Effector memory CD8-positive, alpha-beta T cell (primary cell): ENCODE data around the gene TSR3.
A peak's percentile ranks its signal among the peaks of the same experiment; 100 is the strongest.

Experiments
- ATAC-seq: fragments of 150-1000 bp; cut with Tn5 transposase; replicated peaks from 2 replicates; pipeline ENCODE4 v1.10.0; 2021; ENCODE audit warnings: mild to moderate bottlenecking, moderate library complexity
- DNase-seq, 3 experiments: peaks; one replicate each; pipeline ENCODE4 v3.0.0; 2021
- H3K27ac Mint-ChIP-seq, 2 donors: one replicate each; pipeline ENCODE4 v1.8.0; 2022; ENCODE audit warnings: mild to moderate bottlenecking in 2 of 2, mixed read lengths in 2 of 2, moderate library complexity in 2 of 2
- H3K27me3 Mint-ChIP-seq, 2 donors: one replicate each; pipeline ENCODE4 v1.8.0; 2022; ENCODE audit warnings: mixed read lengths in 2 of 2
- H3K36me3 Mint-ChIP-seq: one replicate; pipeline ENCODE4 v1.8.0; 2022; ENCODE audit warnings: mild to moderate bottlenecking, moderate library complexity, mixed read lengths; ENCODE audit not compliant: insufficient read depth
- H3K4me1 Mint-ChIP-seq, 2 donors: one replicate each; pipeline ENCODE4 v1.8.0; 2022; ENCODE audit warnings: low read depth in 2 of 2, mixed read lengths in 2 of 2
- H3K4me3 Mint-ChIP-seq, 2 donors: one replicate each; pipeline ENCODE4 v1.8.0; 2022; ENCODE audit warnings: mild to moderate bottlenecking in 2 of 2, mixed read lengths in 2 of 2, moderate library complexity in 2 of 2
- H3K9me3 Mint-ChIP-seq, 2 donors: one replicate each; pipeline ENCODE4 v1.8.0; 2022; ENCODE audit warnings: mixed read lengths in 2 of 2
- total RNA-seq, 9 experiments: gene quantifications; one replicate each; lab custom pipeline; 2026; lab: John Stamatoyannopoulos, UW

TSR3 gene
- 18.5 to 56.9 (median 37.0) reads per million in 9 experiments for total RNA-seq

- DNase-seq (peak; percentile 76 to 87 (median 83)), ATAC-seq (peak; percentile 91)
- Mint-ChIP-seq H3K27me3 (no peaks in the 10 kb centered on the region), H3K4me1 (peaks cover 31 to 37% of the 10 kb centered on the region in 2 donors), H3K4me3 (peak within 1 kb of the TSS; percentile 81 to 82), H3K9me3 (no peaks in the 10 kb centered on the region), H3K27ac (peak within 1 kb of the TSS; percentile 85 to 89), H3K36me3 (peaks cover 54% of the 10 kb centered on the region)
These were observed at the start of gene TSR3, which contains the start of gene GNPTG for GRCh38 chr16:1351582-1352362. Gene TSR3, minus strand, starts transcription at chr16:1351878. Its CDS starts 74 bp downstream, at chr16:1351804. Gene GNPTG, plus strand, starts transcription at chr16:1351931. Its CDS starts 35 bp downstream, at chr16:1351966.

GRCh38 chr16:1401061-1401757, 49.5 kb upstream of the TSR3 start:
- ATAC-seq (no peak), DNase-seq (no peak)
- Mint-ChIP-seq H3K27ac (no peak overlapping the region), H3K27me3 (no peaks in the 10 kb centered on the region), H3K9me3 (no peaks in the 10 kb centered on the region), H3K4me3 (no peak overlapping the region), H3K4me1 (peaks cover 7 to 15% of the 10 kb centered on the region in 2 donors), H3K36me3 (peaks cover 55% of the 10 kb centered on the region)

GRCh38 chr16:1398826-1399581, 47.3 kb upstream of the TSR3 start:
- no peaks in the 10 kb centered on the region for H3K27me3 Mint-ChIP-seq
- DNase-seq, result no peak
- peaks cover 3 to 7% of the 10 kb centered on the region in 2 donors for H3K4me1 Mint-ChIP-seq
- no peak overlapping the region for H3K4me3 Mint-ChIP-seq
- H3K36me3 Mint-ChIP-seq, result peaks cover 60% of the 10 kb centered on the region
- H3K27ac Mint-ChIP-seq, result no peak overlapping the region
- ATAC-seq, result no peak
- no peaks in the 10 kb centered on the region for H3K9me3 Mint-ChIP-seq

- Mint-ChIP-seq H3K4me1 (peaks cover 3 to 7% of the 10 kb centered on the region in 2 donors), H3K36me3 (peaks cover 55% of the 10 kb centered on the region), H3K9me3 (no peaks in the 10 kb centered on the region), H3K27me3 (no peaks in the 10 kb centered on the region), H3K27ac (no peak overlapping the region), H3K4me3 (no peak overlapping the region)
- ATAC-seq (no peak), DNase-seq (no peak)
These were observed 46.7 kb upstream of the TSR3 start for GRCh38 chr16:1398351-1398750.

- Mint-ChIP-seq H3K36me3 (peaks cover 53% of the 10 kb centered on the region), H3K4me3 (no peak overlapping the region), H3K4me1 (peaks cover 3 to 7% of the 10 kb centered on the region in 2 donors), H3K9me3 (no peaks in the 10 kb centered on the region), H3K27ac (no peak overlapping the region), H3K27me3 (no peaks in the 10 kb centered on the region)
- ATAC-seq (no peak), DNase-seq (no peak)
These were observed 46.1 kb upstream of the TSR3 start for GRCh38 chr16:1397779-1398178.

- DNase-seq, result no peak
- H3K27me3 Mint-ChIP-seq, result no peaks in the 10 kb centered on the region
- H3K27ac Mint-ChIP-seq, result no peak overlapping the region
- no peak overlapping the region for H3K4me3 Mint-ChIP-seq
- H3K4me1 Mint-ChIP-seq, result no peaks in the 10 kb centered on the region
- no peak for ATAC-seq
- no peaks in the 10 kb centered on the region for H3K9me3 Mint-ChIP-seq
- peaks cover 43% of the 10 kb centered on the region for H3K36me3 Mint-ChIP-seq
These were observed 43.9 kb upstream of the TSR3 start for GRCh38 chr16:1395444-1396031.

GRCh38 chr16:1394367-1394951, 42.8 kb upstream of the TSR3 start:
- no peaks in the 10 kb centered on the region for H3K27me3 Mint-ChIP-seq
- H3K4me3 Mint-ChIP-seq, result no peak overlapping the region
- H3K4me1 Mint-ChIP-seq, result no peaks in the 10 kb centered on the region
- no peaks in the 10 kb centered on the region for H3K9me3 Mint-ChIP-seq
- H3K36me3 Mint-ChIP-seq, result peaks cover 46% of the 10 kb centered on the region
- no peak overlapping the region for H3K27ac Mint-ChIP-seq
- ATAC-seq, result no peak
- DNase-seq, result no peak

- Mint-ChIP-seq H3K9me3 (no peaks in the 10 kb centered on the region), H3K36me3 (peaks cover 49% of the 10 kb centered on the region), H3K27me3 (no peaks in the 10 kb centered on the region), H3K27ac (no peak overlapping the region), H3K4me3 (no peak overlapping the region), H3K4me1 (no peaks in the 10 kb centered on the region)
- no peak for ATAC-seq
- no peak for DNase-seq
These were observed 42.0 kb upstream of the TSR3 start for GRCh38 chr16:1393613-1394176.

- no peaks in the 10 kb centered on the region for H3K27me3 Mint-ChIP-seq
- peaks cover 44% of the 10 kb centered on the region for H3K36me3 Mint-ChIP-seq
- ATAC-seq (no peak), DNase-seq (no peak)
- H3K27ac Mint-ChIP-seq, result peak overlapping the region; percentile 44 to 46
- no peak overlapping the region for H3K4me3 Mint-ChIP-seq
- no peaks in the 10 kb centered on the region for H3K9me3 Mint-ChIP-seq
- no peaks in the 10 kb centered on the region for H3K4me1 Mint-ChIP-seq
These were observed 41.1 kb upstream of the TSR3 start for GRCh38 chr16:1392826-1393225.

GRCh38 chr16:1390239-1390779, 38.6 kb upstream of the TSR3 start:
- no peak overlapping the region for H3K4me3 Mint-ChIP-seq
- H3K36me3 Mint-ChIP-seq, result peaks cover 35% of the 10 kb centered on the region
- no peak for ATAC-seq

GRCh38 chr16:1389762-1390161, 38.1 kb upstream of the TSR3 start:
- H3K9me3 Mint-ChIP-seq, result no peaks in the 10 kb centered on the region
- no peak for ATAC-seq
- DNase-seq, result no peak
- H3K4me1 Mint-ChIP-seq, result peaks cover 0 to 4% of the 10 kb centered on the region in 2 donors
- H3K4me3 Mint-ChIP-seq, result no peak overlapping the region
- H3K27me3 Mint-ChIP-seq, result no peaks in the 10 kb centered on the region
- peaks cover 37% of the 10 kb centered on the region for H3K36me3 Mint-ChIP-seq
- H3K27ac Mint-ChIP-seq, result no peak overlapping the region

More at GRCh38 chr16:1390239-1390779, 38.6 kb upstream of the TSR3 start:
- no peak for DNase-seq
- Mint-ChIP-seq H3K27me3 (no peaks in the 10 kb centered on the region), H3K9me3 (no peaks in the 10 kb centered on the region), H3K4me1 (peaks cover 0 to 3% of the 10 kb centered on the region in 2 donors), H3K27ac (no peak overlapping the region)

GRCh38 chr16:1387331-1387730, 35.7 kb upstream of the TSR3 start:
- H3K4me3 Mint-ChIP-seq, result no peak overlapping the region
- no peaks in the 10 kb centered on the region for H3K9me3 Mint-ChIP-seq
- no peak overlapping the region for H3K27ac Mint-ChIP-seq
- no peaks in the 10 kb centered on the region for H3K27me3 Mint-ChIP-seq
- DNase-seq (no peak), ATAC-seq (no peak)
- H3K4me1 Mint-ChIP-seq, result peaks cover 0 to 4% of the 10 kb centered on the region in 2 donors
- peaks cover 36% of the 10 kb centered on the region for H3K36me3 Mint-ChIP-seq
